Gastrocnemius medialis (tissue), 4 donors: ENCODE data around the gene CDADC1.

Experiments used
- POLR2A ChIP-seq, 2 donors: fragments of 450-650 bp; IDR thresholded peaks; one replicate each; pipeline ENCODE4 v1.6.1; 2017; ENCODE audit warnings: antibody characterized with exemption in 2 of 2, mild to moderate bottlenecking in 2 of 2, moderate library complexity in 2 of 2
- TF ChIP-seq, protein P1 (sequence below), 5 experiments: fragments of 450-650 bp in 3 of 5; fragments of 200-600 bp in 2 of 5; sonication (generic) in 2 of 5; IDR thresholded peaks in 4 of 5; conservative IDR thresholded peaks in 1 of 5; 1 replicate in 4 of 5; 2 replicates in 1 of 5; pipeline ENCODE4 v1.5.1; 2016 to 2019; ENCODE audit warnings: antibody characterized with exemption in 5 of 5, mild to moderate bottlenecking in 3 of 5, moderate library complexity in 3 of 5

DNA sequence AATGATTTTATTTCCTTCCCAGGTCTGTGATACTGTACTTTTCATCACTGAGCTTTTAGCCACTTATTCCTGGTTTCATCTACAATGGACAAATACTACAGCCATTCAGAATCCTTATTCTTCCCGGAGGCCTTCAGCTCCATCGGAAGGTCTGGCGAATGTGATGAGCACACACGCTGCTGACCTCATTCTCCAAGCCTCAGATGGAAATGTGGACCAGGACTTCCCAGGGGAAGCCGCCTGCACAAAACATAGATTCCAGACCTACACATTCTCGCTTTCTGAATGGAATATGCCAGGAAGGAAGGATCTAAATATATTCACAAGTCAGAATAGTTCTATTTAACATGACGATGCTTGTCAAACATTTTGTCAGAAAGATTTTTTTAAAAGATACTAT lies 75.6 kb downstream of the CDADC1 start:
- TF ChIP-seq, protein P1, sequence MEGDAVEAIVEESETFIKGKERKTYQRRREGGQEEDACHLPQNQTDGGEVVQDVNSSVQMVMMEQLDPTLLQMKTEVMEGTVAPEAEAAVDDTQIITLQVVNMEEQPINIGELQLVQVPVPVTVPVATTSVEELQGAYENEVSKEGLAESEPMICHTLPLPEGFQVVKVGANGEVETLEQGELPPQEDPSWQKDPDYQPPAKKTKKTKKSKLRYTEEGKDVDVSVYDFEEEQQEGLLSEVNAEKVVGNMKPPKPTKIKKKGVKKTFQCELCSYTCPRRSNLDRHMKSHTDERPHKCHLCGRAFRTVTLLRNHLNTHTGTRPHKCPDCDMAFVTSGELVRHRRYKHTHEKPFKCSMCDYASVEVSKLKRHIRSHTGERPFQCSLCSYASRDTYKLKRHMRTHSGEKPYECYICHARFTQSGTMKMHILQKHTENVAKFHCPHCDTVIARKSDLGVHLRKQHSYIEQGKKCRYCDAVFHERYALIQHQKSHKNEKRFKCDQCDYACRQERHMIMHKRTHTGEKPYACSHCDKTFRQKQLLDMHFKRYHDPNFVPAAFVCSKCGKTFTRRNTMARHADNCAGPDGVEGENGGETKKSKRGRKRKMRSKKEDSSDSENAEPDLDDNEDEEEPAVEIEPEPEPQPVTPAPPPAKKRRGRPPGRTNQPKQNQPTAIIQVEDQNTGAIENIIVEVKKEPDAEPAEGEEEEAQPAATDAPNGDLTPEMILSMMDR (IDR thresholded peaks at IDR 0.05 in 4 of 5, conservative IDR thresholded peaks at IDR 0.05 in 1 of 5), result no peak
- no peak for TF ChIP-seq POLR2A (IDR thresholded peaks at IDR 0.05)
